Testis (tissue), 3 donors: ENCODE measurements around the gene RAET1G. TPM values are rescaled to one million over a fixed set of nuclear protein-coding genes. Genes with fewer than 3 reads are reported as not detected.

ENCODE experiments used
- DNase-seq: peaks from one replicate; pipeline ENCODE4 v3.0.0-alpha.2; 2019
- H3K27ac ChIP-seq, 2 donors: fragments of 200-600 bp; sonication (generic); one replicate each; pipeline ENCODE4 v1.5.1; 2019
- H3K27me3 ChIP-seq: fragments of 200-600 bp; sonication (generic); one replicate; pipeline ENCODE4 v1.5.1; 2019
- H3K36me3 ChIP-seq: fragments of 200-600 bp; sonication (generic); one replicate; pipeline ENCODE4 v1.5.1; 2017; ENCODE audit warnings: low read depth; ENCODE audit errors: missing control alignments
- H3K4me1 ChIP-seq: fragments of 200-600 bp; sonication (generic); one replicate; pipeline ENCODE4 v1.5.1; 2019
- H3K4me3 ChIP-seq, 2 donors: fragments of 200-600 bp; sonication (generic); one replicate each; pipeline ENCODE4 v1.5.1; 2017 to 2019
- H3K9me3 ChIP-seq: fragments of 200-600 bp; sonication (generic); one replicate; pipeline ENCODE4 v1.5.1; 2017
- POLR2A ChIP-seq: fragments of 450-650 bp; IDR thresholded peaks from one replicate; pipeline ENCODE4 v1.6.1; 2017; ENCODE audit warnings: antibody characterized with exemption, mild to moderate bottlenecking, moderate library complexity
- WGBS, 2 donors: methylation state at CpG; one replicate each; pipeline ENCODE4 v1.1.5; 2018; 5-methylcytosine and 5-hydroxymethylcytosine counted together
- intact Hi-C: fragments of 100-400 bp; cut with DNase I; formaldehyde crosslinking; loops from one replicate; pipeline ENCODE4 v1.15.1; 2023; ENCODE audit warnings: low total_unique reads
- polyA plus RNA-seq: library from polyadenylated mRNA; stranded (reverse); fragments of 350-450 nt; fragmentation: Illumina TruSeq; extraction: RNeasy Lipid Tissue Mini Kit (QIAGEN cat#74804); gene quantifications from one replicate; pipeline ENCODE4 v1.2.3, GENCODE V29; 2014; ENCODE audit warnings: low read depth, low replicate concordance; ENCODE audit not compliant: insufficient read depth
- total RNA-seq, 2 donors: library from RNA; depleted of rRNA; stranded (reverse); fragments of >200 nt; gene quantifications; one replicate each; pipeline ENCODE4 v1.2.3, GENCODE V29; 2016
- TF ChIP-seq, protein P1 (sequence below), 3 experiments: fragments of 450-650 bp in 2 of 3; fragments of 200-600 bp in 1 of 3; sonication (generic) in 1 of 3; IDR thresholded peaks; one replicate each; pipeline ENCODE4 v1.5.1; 2016 to 2019; ENCODE audit warnings: antibody characterized with exemption in 3 of 3, mild to moderate bottlenecking in 2 of 3, moderate library complexity in 1 of 3

The RAET1G gene
- total and polyA plus RNA-seq, 3 donors from 2014 or later = 0.30 TPM; not detected in 2

DNA sequence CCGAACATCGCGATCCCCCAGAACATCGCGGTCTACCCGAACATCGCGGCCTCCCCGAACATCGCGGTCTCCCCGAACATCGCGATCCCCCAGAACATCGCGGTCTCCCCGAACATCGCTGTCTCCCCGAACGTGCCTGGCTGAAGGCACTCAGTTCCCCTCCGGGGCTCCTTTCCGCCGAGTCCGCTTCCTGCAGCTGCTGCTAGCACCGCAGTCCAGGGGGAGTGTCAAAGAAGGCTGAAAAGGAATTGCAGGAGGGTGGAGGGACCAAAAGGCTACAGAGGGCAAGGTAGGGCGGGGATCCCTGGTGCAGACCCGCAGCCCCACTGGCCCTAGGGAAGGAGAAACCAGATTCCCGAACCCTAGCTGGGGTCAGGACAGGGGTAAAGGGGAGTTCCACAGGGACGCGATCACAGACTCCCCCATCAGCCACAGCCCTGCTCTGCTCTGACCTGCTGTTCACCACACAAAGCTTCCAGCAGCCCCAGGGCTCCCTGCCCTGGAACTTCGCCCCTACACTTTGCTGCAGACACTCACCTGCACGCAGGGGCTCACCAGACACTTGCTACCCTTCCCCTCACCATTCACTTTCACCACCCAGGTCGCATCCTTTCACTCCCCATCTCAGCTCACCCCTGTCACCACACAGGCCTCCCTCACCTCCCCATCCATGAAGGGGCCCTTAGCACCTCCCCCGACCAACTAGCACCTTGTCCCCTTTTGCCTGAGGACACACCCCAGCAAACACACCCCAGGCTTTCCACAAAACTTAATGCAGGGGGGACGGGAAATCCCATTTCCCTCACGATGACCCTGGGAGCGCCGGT lies 42.5 kb upstream of the RAET1G start:
- H3K27me3 ChIP-seq = peaks cover 3% of the 10 kb centered on the region
- intact Hi-C loops = no loop called here
- H3K36me3 ChIP-seq = no peaks in the 10 kb centered on the region
- 8 to 10% methylated on average over 33 to 38 of the region's 38 CpGs for WGBS, 2 donors
- H3K9me3 ChIP-seq = no peaks in the 10 kb centered on the region
- H3K4me1 ChIP-seq = peaks cover 11% of the 10 kb centered on the region
- no peak for DNase-seq
- TF ChIP-seq POLR2A = no peak
- TF ChIP-seq, protein P1, sequence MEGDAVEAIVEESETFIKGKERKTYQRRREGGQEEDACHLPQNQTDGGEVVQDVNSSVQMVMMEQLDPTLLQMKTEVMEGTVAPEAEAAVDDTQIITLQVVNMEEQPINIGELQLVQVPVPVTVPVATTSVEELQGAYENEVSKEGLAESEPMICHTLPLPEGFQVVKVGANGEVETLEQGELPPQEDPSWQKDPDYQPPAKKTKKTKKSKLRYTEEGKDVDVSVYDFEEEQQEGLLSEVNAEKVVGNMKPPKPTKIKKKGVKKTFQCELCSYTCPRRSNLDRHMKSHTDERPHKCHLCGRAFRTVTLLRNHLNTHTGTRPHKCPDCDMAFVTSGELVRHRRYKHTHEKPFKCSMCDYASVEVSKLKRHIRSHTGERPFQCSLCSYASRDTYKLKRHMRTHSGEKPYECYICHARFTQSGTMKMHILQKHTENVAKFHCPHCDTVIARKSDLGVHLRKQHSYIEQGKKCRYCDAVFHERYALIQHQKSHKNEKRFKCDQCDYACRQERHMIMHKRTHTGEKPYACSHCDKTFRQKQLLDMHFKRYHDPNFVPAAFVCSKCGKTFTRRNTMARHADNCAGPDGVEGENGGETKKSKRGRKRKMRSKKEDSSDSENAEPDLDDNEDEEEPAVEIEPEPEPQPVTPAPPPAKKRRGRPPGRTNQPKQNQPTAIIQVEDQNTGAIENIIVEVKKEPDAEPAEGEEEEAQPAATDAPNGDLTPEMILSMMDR (IDR thresholded peaks at IDR 0.05) = no peak
- H3K27ac ChIP-seq = no peak overlapping the region
- H3K4me3 ChIP-seq = peak overlapping the region; percentile 34 to 62

DNA sequence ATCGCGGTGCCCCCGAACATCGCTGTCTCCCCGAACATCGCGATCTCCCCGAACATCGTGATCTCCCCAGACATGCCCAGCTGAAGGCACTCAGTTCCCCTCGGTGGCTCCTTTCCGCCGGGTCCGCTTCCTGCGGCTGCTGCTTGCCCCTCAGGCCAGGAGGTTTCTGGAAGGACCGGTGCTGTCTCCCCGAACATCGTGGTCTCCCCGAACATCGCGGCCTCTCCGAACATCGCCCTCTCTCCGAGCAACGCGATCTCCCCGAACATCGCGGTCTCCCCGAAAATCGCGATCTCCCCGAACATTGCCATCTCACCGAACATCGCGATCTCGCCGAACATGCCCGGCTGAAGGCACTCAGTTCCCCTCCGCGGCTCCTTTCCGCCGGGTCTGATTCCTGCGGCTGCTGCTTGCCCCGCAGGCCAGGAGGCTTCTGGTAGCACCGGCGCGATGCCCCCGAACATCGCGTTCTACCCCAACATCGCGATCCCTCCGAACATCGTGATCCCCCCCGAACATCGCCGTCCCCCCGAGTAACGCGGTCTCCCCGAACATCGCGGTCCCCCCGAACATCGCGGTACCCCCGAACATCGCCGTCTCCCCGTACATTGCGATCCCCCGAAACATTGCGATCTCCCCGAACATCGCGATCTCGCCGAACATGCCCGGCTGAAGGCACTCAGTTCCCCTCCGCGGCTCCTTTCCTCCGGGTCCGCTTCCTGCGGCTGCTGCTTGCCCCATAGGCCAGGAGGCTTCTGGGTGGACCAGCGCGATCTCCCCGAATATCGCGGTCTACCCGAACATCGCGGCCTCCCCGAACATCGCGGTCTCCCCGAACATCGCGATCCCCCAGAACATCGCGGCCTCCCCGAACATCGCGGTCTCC lies 41.6 kb upstream of the RAET1G start:
- Histone ChIP-seq H3K36me3 (no peaks in the 10 kb centered on the region), H3K4me3 (peak overlapping the region; percentile 34 to 62), H3K27me3 (peaks cover 3% of the 10 kb centered on the region), H3K27ac (no peak overlapping the region), H3K9me3 (no peaks in the 10 kb centered on the region), H3K4me1 (peaks cover 11% of the 10 kb centered on the region)
- 2 to 3% methylated on average over 71 to 97 of the region's 103 CpGs for WGBS, 2 donors
- TF ChIP-seq, protein P1 (IDR thresholded peaks at IDR 0.05) = no peak
- TF ChIP-seq POLR2A = no peak
- DNase-seq = no peak
- intact Hi-C loops = no loop called here

DNA sequence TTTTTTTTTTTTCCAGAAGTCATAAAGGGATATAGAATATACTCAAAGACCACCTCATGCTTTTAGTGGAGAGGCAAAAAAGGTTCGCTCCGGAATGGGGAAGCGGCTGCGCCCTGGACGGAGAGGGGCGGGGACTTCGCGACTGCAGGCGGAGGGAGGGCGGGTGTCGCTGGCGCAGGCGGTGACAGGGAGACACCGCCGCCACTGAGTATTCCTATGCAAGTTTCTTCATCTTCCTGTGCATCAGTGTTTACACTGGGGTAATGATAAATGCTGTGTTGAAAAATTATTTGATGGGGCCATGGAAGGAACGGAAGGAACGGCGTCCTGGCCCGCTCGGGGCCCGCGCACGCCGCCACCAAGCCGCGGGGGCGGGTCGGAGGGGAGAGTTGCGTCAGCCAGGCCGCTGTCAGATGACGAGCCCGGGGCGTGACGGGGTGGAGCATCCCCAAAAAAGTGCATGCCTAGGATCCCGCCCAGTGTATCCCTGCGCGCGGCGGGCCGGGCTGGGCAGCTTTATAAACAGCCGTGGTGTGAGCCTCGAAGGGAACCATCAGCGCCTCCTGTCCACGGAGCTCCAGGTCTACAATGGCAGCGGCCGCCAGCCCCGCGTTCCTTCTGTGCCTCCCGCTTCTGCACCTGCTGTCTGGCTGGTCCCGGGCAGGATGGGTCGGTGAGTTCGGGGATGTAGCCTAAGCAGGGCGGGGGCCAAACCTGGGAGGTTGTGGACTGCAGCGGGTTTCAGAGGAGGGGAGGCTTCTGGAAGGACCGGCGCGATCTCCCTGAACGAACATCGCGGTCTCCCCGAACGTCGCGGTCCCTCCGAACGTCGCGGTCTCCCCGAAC lies 40.8 kb upstream of the RAET1G start, which contains the start of gene ULBP1:
Gene ULBP1, plus strand, starts transcription at position 482 of the 846 bp plus-strand sequence. Its CDS starts 107 bp downstream, at position 589.
- peaks cover 3% of the 10 kb centered on the region for H3K27me3 ChIP-seq

DNA sequence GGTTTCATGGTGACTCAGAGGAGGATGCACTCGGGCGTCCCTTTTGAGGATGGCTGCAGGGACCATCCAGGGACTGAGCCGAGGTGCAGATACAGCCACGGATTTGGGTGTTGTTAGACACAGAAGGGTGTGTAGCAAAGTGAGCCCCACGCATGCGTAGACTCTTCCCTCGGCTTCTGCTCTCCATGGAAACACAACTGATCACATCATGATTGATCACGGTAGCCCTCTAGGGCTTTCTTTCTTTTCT lies 40.2 kb upstream of the RAET1G start:
- Histone ChIP-seq H3K27ac (peak overlapping the region in 1 of 2 donors; percentile 16), H3K36me3 (no peaks in the 10 kb centered on the region), H3K27me3 (peaks cover 3% of the 10 kb centered on the region), H3K4me1 (peaks cover 11% of the 10 kb centered on the region), H3K9me3 (no peaks in the 10 kb centered on the region), H3K4me3 (peak overlapping the region in 1 of 2 donors; percentile 62)
- intact Hi-C loops = no loop called here
- TF ChIP-seq, protein P1 (IDR thresholded peaks at IDR 0.05) = no peak
- no peak for TF ChIP-seq POLR2A
- peak; percentile 69 for DNase-seq
- 33 to 41% methylated on average over 8 of the region's 8 CpGs for WGBS, 2 donors

More for the DNA sequence above, 40.8 kb upstream of the RAET1G start, which contains the start of gene ULBP1:
- WGBS, 2 donors = 3 to 10% methylated on average over 31 to 61 of the region's 69 CpGs
- H3K4me1 ChIP-seq = peaks cover 11% of the 10 kb centered on the region
- intact Hi-C loops = no loop called here
- peak; percentile 94 for DNase-seq
- TF ChIP-seq, protein P1 (IDR thresholded peaks at IDR 0.05) = no peak
- no peak for TF ChIP-seq POLR2A
- no peaks in the 10 kb centered on the region for H3K9me3 ChIP-seq
- peak within 1 kb of the TSS in 1 of 2 donors; percentile 16 for H3K27ac ChIP-seq
- H3K4me3 ChIP-seq = peak within 1 kb of the TSS; percentile 34 to 62
- no peaks in the 10 kb centered on the region for H3K36me3 ChIP-seq
